Measurements from ENCODE around the gene KHSRP.

The KHSRP gene

DNA sequence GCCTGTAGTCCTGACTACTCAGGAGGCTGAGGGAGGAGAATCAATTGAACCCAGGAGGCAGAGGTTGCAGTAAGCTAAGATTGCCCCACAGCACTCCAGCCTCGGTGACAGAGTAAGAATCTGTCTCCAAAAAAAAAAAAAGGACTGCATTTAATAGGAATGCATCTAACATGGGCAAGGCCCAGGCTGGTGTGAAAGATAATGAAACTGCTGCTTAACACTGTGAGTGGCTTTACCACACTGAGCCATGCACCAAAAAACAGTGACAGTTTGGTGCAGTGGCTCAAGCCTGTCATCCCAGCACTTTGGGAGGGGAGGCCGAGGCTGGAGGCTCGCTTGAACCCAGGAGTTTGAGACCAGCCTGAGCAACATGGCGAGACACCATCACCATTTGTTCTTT lies 40.2 kb downstream of the KHSRP start:
- DNase-seq = no peak

- DNase-seq = no peak
These were observed 41.4 kb downstream of the KHSRP start for GRCh38 chr19:6383188-6383587.

- DNase-seq = no peak
These were observed 43.4 kb downstream of the KHSRP start for GRCh38 chr19:6381030-6381750.

GRCh38 chr19:6379744-6380143 lies 44.9 kb downstream of the KHSRP start:
- DNase-seq = no peak

DNA sequence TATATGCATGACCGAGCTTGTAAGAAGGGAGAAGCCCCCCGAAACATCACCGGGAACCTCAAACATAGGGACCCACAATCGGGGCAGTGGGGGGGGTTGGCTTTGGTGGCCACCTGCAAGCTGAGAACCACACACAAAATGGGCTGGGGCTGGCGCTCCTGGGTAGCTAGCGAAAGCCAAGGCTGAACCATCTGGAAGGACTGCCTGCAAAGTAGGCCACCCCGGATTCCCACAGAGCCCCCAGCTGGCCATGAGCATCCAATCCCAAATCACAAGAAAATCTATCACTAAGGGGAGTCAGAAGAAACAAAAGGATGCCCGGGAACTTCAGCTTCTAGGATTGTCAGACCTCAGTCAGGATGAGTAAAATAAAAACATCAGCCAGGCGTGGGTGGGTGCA lies 46.1 kb downstream of the KHSRP start:
- peak in 3 of 14 donors; percentile 6 to 93 (median 18) for DNase-seq

- peak in 1 of 14 donors; percentile 82 for DNase-seq
These were observed 46.6 kb downstream of the KHSRP start for GRCh38 chr19:6378041-6378440.

- no peak for DNase-seq
These were observed 48.0 kb downstream of the KHSRP start for GRCh38 chr19:6376512-6377190.

DNA sequence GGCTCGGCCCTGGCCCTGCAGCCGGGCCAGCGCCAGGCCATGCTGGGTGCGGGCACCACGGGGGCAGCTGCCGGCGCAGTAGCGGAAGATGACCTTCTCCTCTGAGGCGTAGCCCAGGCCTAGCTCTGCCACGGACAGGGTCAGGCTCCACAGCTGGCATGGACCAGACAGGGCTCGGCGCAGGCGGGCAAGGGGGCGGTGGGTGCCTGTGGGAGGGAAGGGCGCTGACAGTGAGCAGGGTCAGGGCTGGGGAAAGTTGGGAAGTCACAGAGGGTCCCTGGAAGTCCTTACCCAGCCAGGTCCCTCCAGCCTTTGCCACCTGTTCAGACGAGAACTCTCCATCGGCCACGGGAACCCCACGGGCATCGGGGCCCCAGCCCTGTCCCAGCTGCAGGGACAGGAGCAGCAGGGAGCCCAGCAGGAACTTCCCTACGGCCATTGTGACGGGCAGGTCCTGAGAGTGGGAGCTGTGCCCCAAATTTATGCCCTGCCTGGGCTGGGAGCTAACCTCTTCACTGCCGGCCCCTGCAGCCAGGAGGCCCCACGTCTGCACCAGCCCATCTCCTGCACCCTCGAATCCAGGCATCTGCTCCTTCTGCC lies 49.1 kb downstream of the KHSRP start, which contains the start of gene PSPN:
PSPN (minus strand) TSS at position 523 of the 600 bp plus-strand sequence; CDS start at position 439, 84 bp downstream.
- peak in 1 of 14 donors; percentile 7 for DNase-seq

- peak in 1 of 14 donors; percentile 40 for DNase-seq
These were observed 49.8 kb downstream of the KHSRP start for GRCh38 chr19:6374711-6375410.

DNA sequence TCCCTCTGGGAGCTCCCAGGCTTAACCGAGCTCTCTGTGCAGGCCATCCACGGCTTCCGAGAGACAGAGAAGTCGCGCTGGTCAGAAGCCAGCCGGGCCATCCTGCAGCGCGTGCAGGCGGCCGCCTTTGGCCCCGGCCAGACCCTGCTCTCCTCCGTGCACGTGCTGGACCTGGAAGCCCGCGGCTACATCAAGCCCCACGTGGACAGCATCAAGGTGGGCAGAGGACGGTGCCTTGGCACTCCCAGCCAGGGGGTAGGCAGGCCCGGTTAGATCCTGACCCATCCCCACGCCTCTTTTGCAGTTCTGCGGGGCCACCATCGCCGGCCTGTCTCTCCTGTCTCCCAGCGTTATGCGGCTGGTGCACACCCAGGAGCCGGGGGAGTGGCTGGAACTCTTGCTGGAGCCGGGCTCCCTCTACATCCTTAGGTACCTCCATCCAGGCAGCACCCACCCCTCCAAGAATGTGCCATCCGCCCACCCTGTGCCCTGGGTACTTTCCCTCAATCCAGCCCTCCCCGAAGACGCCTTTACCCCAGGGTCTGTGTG lies 50.4 kb downstream of the KHSRP start:
- peak in 1 of 14 donors; percentile 47 for DNase-seq

GRCh38 chr19:6373813-6374108 lies 50.9 kb downstream of the KHSRP start:
- DNase-seq = no peak

DNA sequence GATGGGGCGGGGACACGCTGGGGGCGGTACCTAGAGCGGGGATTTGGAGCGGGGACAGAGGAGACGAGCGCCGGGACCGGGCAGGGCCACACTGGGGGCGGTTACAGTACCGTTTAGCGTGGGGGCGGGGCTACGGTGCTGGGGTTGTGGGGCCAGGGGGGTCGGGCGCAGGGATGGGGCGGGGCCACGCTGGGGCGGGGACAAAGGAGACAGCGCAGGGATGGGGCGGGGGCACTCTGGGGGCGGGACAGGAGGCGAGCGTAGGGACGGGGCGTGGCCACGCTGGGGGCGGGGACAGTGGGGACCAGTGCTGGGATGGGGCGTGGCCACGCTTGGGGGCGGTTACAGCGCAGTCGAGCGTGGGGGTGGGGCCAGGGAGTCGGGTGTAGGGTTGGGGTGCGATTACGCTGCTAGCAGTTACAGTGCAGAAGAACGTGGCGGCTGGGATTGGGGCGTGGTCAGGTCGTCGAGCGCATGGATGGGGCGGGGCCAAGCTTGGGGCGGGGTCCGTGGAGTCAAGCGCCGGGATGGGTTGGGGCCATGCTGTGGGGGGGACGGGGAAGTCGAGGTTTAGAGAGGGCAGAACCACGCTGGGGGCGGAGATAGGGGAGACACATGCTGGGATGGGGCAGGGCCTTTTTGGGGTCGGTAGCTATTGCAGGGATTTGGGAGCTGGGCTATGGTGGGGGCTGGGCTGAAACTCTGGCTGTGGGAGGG lies 51.4 kb downstream of the KHSRP start:
- DNase-seq = peak; percentile 78 to 97 (median 94)

DNA sequence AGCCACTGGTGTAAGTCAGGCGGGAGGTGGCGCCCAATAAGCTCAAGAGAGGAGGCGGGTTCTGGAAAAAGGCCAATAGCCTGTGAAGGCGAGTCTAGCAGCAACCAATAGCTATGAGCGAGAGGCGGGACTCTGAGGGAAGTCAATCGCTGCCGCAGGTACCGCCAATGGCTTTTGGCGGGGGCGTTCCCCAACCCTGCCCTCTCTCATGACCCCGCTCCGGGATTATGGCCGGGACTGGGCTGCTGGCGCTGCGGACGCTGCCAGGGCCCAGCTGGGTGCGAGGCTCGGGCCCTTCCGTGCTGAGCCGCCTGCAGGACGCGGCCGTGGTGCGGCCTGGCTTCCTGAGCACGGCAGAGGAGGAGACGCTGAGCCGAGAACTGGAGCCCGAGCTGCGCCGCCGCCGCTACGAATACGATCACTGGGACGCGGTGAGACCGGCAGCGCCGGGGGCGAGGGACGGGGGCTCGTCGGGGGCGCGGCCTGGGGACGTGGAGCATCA lies 52.0 kb downstream of the KHSRP start, which contains the start of gene ALKBH7:
ALKBH7 (plus strand) TSS at position 201 of the 502 bp plus-strand sequence; CDS start at position 228, 27 bp downstream.
- DNase-seq = peak; percentile 78 to 99 (median 94)

DNA sequence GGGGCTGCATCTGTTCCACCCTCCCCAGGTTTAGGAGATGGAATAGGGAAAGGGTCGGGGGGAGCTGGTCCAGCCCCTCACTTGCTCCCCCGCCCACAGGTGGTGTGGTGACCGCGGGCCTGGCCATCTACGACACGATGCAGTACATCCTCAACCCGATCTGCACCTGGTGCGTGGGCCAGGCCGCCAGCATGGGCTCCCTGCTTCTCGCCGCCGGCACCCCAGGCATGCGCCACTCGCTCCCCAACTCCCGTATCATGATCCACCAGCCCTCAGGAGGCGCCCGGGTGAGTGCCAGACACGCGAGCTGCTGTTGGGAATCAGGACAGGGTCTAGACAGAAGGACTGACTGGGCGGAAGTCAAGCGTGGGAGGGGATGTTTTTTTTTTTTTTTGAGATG lies 60.3 kb downstream of the KHSRP start:
- DNase-seq = no peak
